Central memory CD8-positive, alpha-beta T cell (primary cell): ENCODE measurements around the gene GSKIP.
"Not testable (repeated sequence)": the region's sequence is repeated elsewhere in the genome, so short reads cannot be mapped to it uniquely, and the experiment has no call there.

ENCODE experiments used
- ATAC-seq: fragments of 150-1000 bp; cut with Tn5 transposase; replicated peaks from 2 replicates; pipeline ENCODE4 v1.10.0; 2022; ENCODE audit warnings: mild to moderate bottlenecking, moderate FRiP score, moderate number of reproducible peaks; ENCODE audit not compliant: poor library complexity, severe bottlenecking; ENCODE audit errors: extremely low read depth
- DNase-seq, 2 donors: peaks; one replicate each; pipeline ENCODE4 v3.0.0; 2021; ENCODE audit warnings: low spot score in 2 of 2
- H3K27ac Mint-ChIP-seq: one replicate; pipeline ENCODE4 v1.8.0; 2022; ENCODE audit warnings: low read depth, mild to moderate bottlenecking, moderate library complexity, mixed read lengths
- H3K27me3 Mint-ChIP-seq: one replicate; pipeline ENCODE4 v1.8.0; 2022; ENCODE audit warnings: mixed read lengths
- H3K36me3 Mint-ChIP-seq: one replicate; pipeline ENCODE4 v1.8.0; 2022; ENCODE audit warnings: mild to moderate bottlenecking, moderate library complexity, mixed read lengths; ENCODE audit not compliant: insufficient read depth
- H3K4me1 Mint-ChIP-seq: one replicate; pipeline ENCODE4 v1.8.0; 2022; ENCODE audit warnings: mixed read lengths
- H3K4me3 Mint-ChIP-seq: one replicate; pipeline ENCODE4 v1.8.0; 2022; ENCODE audit warnings: mild to moderate bottlenecking, moderate library complexity, mixed read lengths
- H3K9me3 Mint-ChIP-seq: one replicate; pipeline ENCODE4 v1.8.0; 2022; ENCODE audit warnings: mixed read lengths

Gene GSKIP

GRCh38 chr14:96362965-96363750 is at the start of gene GSKIP, which contains the start of gene ATG2B:
Gene GSKIP (plus strand): TSS chr14:96363526. CDS start chr14:96382248, 18,722 bp downstream.
Gene ATG2B (minus strand): TSS chr14:96363341. CDS start chr14:96362976, 365 bp downstream.
- DNase-seq (peak; percentile 96), ATAC-seq (peak; percentile 81)
- Mint-ChIP-seq H3K9me3 (no peaks in the 10 kb centered on the region), H3K4me3 (peak within 1 kb of the TSS; percentile 88), H3K4me1 (peaks cover 33% of the 10 kb centered on the region), H3K27ac (peak within 1 kb of the TSS; percentile 89), H3K36me3 (peaks cover 12% of the 10 kb centered on the region), H3K27me3 (no peaks in the 10 kb centered on the region)

DNA sequence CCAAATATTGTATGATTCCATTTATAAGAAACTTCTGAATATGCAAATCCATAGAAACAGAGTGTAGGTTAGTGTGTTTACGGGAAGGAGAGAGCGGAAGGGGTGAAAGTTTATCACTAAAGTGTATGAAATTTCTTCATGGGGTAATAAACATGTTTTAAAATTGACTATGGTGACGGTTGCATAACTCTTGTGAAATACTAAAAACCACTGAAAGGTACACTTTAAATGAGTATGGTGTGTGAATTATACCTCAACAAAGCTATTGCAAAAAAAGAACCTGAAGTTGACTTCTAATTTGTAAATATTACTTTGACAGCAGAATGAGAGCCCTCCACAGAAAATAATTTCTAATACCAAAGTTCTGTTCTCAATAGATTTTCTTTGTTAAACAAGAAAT is 47.2 kb upstream of the GSKIP start:
- Mint-ChIP-seq H3K27ac (no peak overlapping the region), H3K36me3 (peaks cover 43% of the 10 kb centered on the region)

GRCh38 chr14:96318836-96319235 is 44.5 kb upstream of the GSKIP start:
- no peaks in the 10 kb centered on the region for H3K9me3 Mint-ChIP-seq
- no peaks in the 10 kb centered on the region for H3K4me1 Mint-ChIP-seq
- H3K4me3 Mint-ChIP-seq: no peak overlapping the region
- H3K27ac Mint-ChIP-seq: no peak overlapping the region
- H3K36me3 Mint-ChIP-seq: peaks cover 48% of the 10 kb centered on the region
- ATAC-seq (no peak), DNase-seq (no peak)
- no peaks in the 10 kb centered on the region for H3K27me3 Mint-ChIP-seq

More for the DNA sequence above, 47.2 kb upstream of the GSKIP start:
- no peak for DNase-seq
- H3K27me3 Mint-ChIP-seq: no peaks in the 10 kb centered on the region
- no peak overlapping the region for H3K4me3 Mint-ChIP-seq
- H3K4me1 Mint-ChIP-seq: no peaks in the 10 kb centered on the region
- H3K9me3 Mint-ChIP-seq: no peaks in the 10 kb centered on the region
- ATAC-seq: no peak

GRCh38 chr14:96320605-96321004 is 42.7 kb upstream of the GSKIP start:
- Mint-ChIP-seq H3K4me1 (no peaks in the 10 kb centered on the region), H3K4me3 (no peak overlapping the region), H3K27ac (peak overlapping the region; percentile 19), H3K27me3 (no peaks in the 10 kb centered on the region), H3K36me3 (peaks cover 44% of the 10 kb centered on the region), H3K9me3 (no peaks in the 10 kb centered on the region)
- ATAC-seq: no peak
- no peak for DNase-seq

DNA sequence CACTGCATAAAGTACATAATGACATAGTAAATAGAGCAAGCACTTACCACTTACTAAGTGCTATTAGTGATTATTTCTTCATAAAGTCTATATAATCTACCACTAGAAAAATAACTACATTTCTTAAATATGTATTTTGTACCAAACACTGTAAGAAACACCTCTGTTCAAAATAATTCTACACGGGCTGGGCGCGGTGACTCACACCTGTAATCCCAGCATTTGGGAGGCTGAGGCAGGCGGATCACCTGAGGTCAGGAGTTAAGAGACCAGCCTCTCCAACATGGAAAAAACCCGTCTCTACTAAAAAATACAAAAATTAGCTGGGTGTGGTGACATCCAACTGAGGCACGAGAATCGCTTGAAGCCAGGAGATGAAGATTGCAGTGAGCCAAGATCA is 39.1 kb upstream of the GSKIP start:
- Mint-ChIP-seq H3K27me3 (no peaks in the 10 kb centered on the region), H3K36me3 (peaks cover 33% of the 10 kb centered on the region), H3K4me3 (no peak overlapping the region), H3K4me1 (no peaks in the 10 kb centered on the region), H3K9me3 (no peaks in the 10 kb centered on the region), H3K27ac (no peak overlapping the region)
- DNase-seq: no peak
- no peak for ATAC-seq

DNA sequence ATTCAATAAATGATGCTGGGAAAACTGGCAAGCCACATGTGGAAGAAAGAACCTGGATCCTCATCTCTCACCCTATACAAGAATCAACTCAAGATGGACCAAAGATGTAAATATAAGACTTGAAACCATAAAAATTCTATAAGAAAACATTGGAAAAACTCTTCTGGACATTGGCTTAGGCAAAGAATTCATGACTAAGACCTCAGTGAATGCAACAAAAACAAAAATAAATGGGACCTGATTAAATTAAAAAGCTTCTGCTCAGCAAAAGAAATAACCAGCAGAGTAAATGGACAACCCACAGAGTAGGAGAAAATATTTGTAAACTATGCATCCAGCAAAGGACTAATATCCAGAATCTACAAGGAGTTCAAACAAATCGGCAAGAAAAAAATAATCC is 24.8 kb upstream of the GSKIP start:
- no peak for ATAC-seq
- Mint-ChIP-seq H3K27ac (no peak overlapping the region), H3K4me1 (no peaks in the 10 kb centered on the region), H3K27me3 (no peaks in the 10 kb centered on the region), H3K9me3 (no peaks in the 10 kb centered on the region), H3K36me3 (peaks cover 29% of the 10 kb centered on the region), H3K4me3 (no peak overlapping the region)
- no peak for DNase-seq

DNA sequence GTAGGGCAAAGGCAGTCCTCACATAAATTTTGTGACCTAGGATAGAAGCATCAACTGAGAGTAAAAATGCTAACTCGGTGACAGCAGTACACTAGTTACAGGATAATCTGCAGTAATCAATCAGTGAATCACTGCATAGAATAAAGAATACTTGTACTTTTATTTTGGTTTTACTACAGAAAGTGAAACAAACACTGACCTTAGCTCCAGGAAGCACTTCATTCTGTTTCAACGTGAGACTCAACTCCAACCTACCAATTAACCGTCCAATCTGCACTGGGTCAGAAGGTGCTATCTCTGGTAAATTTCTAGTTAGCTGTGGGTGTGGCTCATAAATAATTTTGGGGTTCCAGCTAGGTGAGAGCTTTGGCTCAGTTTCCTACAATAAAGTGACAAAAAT is 22.0 kb upstream of the GSKIP start:
- no peak for DNase-seq
- no peak overlapping the region for H3K27ac Mint-ChIP-seq
- H3K4me1 Mint-ChIP-seq: no peaks in the 10 kb centered on the region
- ATAC-seq: no peak
- H3K27me3 Mint-ChIP-seq: no peaks in the 10 kb centered on the region
- H3K9me3 Mint-ChIP-seq: no peaks in the 10 kb centered on the region
- H3K4me3 Mint-ChIP-seq: no peak overlapping the region
- peaks cover 20% of the 10 kb centered on the region for H3K36me3 Mint-ChIP-seq

GRCh38 chr14:96345669-96346068 is 17.7 kb upstream of the GSKIP start:
- Mint-ChIP-seq H3K4me3 (no peak overlapping the region), H3K9me3 (no peaks in the 10 kb centered on the region), H3K27ac (no peak overlapping the region)

GRCh38 chr14:96347957-96348356 is 15.4 kb upstream of the GSKIP start:
- H3K27ac Mint-ChIP-seq, H3K4me3 Mint-ChIP-seq, H3K27me3 Mint-ChIP-seq, ATAC-seq, DNase-seq, H3K36me3 Mint-ChIP-seq, H3K9me3 Mint-ChIP-seq: not testable (repeated sequence)
- H3K4me1 Mint-ChIP-seq: peaks cover 34% of the 10 kb centered on the region

More at GRCh38 chr14:96345669-96346068, 17.7 kb upstream of the GSKIP start:
- DNase-seq (no peak), ATAC-seq (no peak)
- Mint-ChIP-seq H3K4me1 (peaks cover 28% of the 10 kb centered on the region), H3K36me3 (peaks cover 9% of the 10 kb centered on the region), H3K27me3 (no peaks in the 10 kb centered on the region)

DNA sequence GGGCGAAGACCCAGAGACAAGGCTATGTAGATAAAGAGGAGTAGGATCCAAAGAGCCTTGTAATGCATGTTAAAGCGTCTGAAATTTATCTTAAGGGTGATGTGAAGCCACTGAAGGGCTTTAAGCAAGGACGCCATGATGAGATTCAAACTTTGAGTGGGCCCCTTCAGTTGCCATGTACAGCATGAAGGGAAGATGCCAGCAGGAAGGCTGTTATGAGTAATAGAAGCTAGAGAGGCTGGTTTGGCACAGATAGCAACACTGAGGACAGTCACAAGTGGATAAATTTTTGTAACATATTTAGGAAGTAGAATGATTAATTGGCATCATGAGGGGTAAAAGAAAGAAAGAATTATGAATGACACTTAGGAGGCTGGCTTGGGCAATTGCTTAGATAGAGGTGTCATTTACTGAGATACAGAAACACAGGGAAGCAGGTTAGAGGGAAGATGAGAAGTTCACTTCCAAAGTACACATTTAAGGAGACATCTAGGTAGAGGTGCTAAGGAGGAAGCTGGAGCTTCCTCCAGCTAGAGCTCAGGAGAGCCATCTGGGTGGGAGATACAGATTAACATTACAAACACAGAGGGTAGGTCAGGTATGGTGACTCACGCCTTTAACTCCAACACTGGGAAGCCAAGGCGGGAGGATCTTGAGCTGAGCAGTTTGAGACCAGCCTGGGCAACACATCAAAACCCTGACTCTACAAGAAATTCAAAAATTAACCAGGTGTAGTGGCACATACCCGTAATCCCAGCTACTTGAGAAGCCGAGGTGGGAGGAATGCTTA is 13.8 kb upstream of the GSKIP start:
- peaks cover 34% of the 10 kb centered on the region for H3K4me1 Mint-ChIP-seq
- H3K27ac Mint-ChIP-seq: no peak overlapping the region
- DNase-seq: no peak
- H3K9me3 Mint-ChIP-seq: no peaks in the 10 kb centered on the region
- no peaks in the 10 kb centered on the region for H3K27me3 Mint-ChIP-seq
- peaks cover 6% of the 10 kb centered on the region for H3K36me3 Mint-ChIP-seq
- ATAC-seq: no peak
- no peak overlapping the region for H3K4me3 Mint-ChIP-seq

DNA sequence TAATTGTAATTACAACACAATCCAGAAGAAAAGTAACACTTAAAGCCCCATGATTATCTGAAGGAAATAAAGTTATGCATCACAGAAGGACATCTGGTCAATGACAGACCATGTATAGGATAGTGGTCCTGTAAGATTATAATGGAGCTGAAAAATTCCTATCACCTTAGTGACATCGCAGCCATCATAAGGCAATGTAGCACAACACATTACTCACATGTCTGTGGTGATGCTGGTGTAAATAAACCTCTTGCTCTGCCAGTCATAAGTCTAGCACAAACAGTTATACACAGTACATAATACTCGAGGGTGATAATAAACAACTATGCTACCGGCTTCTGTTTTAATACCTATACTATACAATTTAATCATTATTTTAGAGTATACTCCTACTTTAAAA is 11.3 kb upstream of the GSKIP start:
- H3K27ac Mint-ChIP-seq: no peak overlapping the region
- H3K27me3 Mint-ChIP-seq: no peaks in the 10 kb centered on the region
- DNase-seq (no peak), ATAC-seq (no peak)
- H3K36me3 Mint-ChIP-seq: peaks cover 8% of the 10 kb centered on the region
- H3K4me1 Mint-ChIP-seq: peaks cover 31% of the 10 kb centered on the region
- no peaks in the 10 kb centered on the region for H3K9me3 Mint-ChIP-seq
- no peak overlapping the region for H3K4me3 Mint-ChIP-seq

DNA sequence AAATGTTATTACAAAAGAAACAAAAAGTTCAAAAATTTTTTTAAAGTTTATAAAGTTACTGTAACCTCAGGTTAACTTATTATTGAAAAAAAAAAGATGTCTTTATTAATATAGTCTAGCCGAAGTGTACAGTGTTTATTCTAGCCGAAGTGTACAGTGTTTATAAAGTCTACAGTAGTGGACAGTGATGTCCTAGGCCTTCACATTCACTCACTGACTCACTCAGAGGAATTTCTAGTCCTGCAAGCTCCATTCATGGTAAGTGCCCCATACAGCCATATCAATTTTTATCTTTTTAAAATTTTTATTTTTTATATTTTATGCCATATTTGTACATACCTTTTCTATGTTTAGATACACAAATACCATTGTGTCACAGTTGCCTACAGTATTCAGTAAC is 10.6 kb upstream of the GSKIP start:
- H3K4me1 Mint-ChIP-seq: peaks cover 29% of the 10 kb centered on the region

DNA sequence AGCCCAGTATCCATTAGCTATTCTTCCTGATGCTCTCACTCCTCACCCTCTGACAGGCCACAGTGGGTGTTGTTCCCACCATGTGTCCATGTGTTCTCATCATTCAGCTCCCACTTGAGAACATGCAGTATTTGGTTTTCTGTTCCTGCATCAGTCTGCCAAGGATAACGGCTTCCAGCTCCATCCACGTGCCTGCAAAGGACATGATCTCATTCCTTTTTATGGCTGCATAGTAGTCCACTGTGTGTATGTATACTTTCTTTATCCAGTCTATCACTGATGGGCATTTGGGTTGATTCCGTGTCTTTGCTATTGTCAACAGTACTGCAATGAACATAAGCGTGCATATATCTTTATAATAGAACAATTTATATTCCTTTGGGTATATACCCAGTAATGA is 9.1 kb upstream of the GSKIP start:
- H3K4me3 Mint-ChIP-seq: no peak overlapping the region
- no peaks in the 10 kb centered on the region for H3K9me3 Mint-ChIP-seq
- peaks cover 19% of the 10 kb centered on the region for H3K4me1 Mint-ChIP-seq
- ATAC-seq (no peak), DNase-seq (no peak)
- H3K27ac Mint-ChIP-seq: no peak overlapping the region
- no peaks in the 10 kb centered on the region for H3K27me3 Mint-ChIP-seq
- H3K36me3 Mint-ChIP-seq: peaks cover 5% of the 10 kb centered on the region

More for the DNA sequence above, 10.6 kb upstream of the GSKIP start:
- ATAC-seq: no peak
- Mint-ChIP-seq H3K27ac (no peak overlapping the region), H3K9me3 (no peaks in the 10 kb centered on the region), H3K36me3 (peaks cover 5% of the 10 kb centered on the region), H3K4me3 (no peak overlapping the region), H3K27me3 (no peaks in the 10 kb centered on the region)
- DNase-seq: no peak
